ENCODE measurements around the gene KCNG2. TPM values are rescaled to one million over a fixed set of nuclear protein-coding genes. Genes with fewer than 3 reads are reported as not detected.

The KCNG2 gene
- total RNA-seq, 3 donors from 2014 or later (not counting 1 experiment from before 2014, with no cell fraction given) = not detected

GRCh38 chr18:79754022-79754761 lies 43.5 kb upstream of the KCNG2 start:
- no peak overlapping the region for H3K27ac ChIP-seq (ENCODE audit: low read length)
- Mint-ChIP-seq H3K4me1 (peaks cover 16 to 19% of the 10 kb centered on the region in 2 donors), H3K36me3 (no peaks in the 10 kb centered on the region), H3K27me3 (ENCODE audit: low read depth in 2 of 2) (no peaks in the 10 kb centered on the region), H3K27ac (no peak overlapping the region), H3K9me3 (no peaks in the 10 kb centered on the region), H3K4me3 (no peak overlapping the region)
- no peaks in the 10 kb centered on the region for H3K4me1 ChIP-seq (ENCODE audit: control insufficient read depth, insufficient read depth, low read length)
- 98% methylated on average over 35 of the region's 35 CpGs for WGBS (ENCODE audit: insufficient coverage)
- no peak for DNase-seq
- no peaks in the 10 kb centered on the region for H3K9me3 ChIP-seq (ENCODE audit: control insufficient read depth, insufficient read depth, low read length)
- TF ChIP-seq CTCF (IDR thresholded peaks at IDR 0.05) = no peak
- H3K4me3 ChIP-seq (ENCODE audit: low read length) = no peak overlapping the region
- ATAC-seq = no peak
- intact Hi-C loops (cut with micrococcal nuclease) = no loop called here
- H3K36me3 ChIP-seq (ENCODE audit: control insufficient read depth, insufficient read depth, low read length) = peaks cover 30% of the 10 kb centered on the region
- no peaks in the 10 kb centered on the region for H3K27me3 ChIP-seq (ENCODE audit: control insufficient read depth, insufficient read depth, low read length)

DNA sequence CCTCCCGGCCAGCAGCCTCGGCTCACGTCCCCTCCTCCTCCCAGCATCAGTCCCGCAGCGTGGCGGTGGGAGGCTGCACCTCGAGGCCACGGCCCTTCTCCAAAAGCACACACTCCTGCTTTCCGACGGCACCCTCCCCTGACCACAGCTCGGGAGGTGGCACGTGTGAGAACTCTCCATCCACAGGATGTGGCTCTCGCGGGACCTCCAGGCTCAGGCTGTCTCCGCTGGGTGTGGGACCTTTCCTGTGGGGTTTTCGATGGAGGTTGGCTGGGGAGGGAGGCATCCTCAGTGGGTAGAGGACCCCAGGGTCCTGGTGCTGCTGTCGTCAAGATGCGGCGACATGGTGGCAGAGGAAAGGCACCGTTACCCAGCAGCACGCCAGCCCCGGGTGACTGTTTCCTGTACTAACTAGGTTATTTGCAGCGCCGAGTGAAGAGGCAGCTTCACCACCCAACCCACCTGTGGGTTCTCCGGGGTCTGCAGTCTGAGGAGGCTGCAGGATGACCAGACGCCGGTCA lies 42.8 kb upstream of the KCNG2 start:
- no peak overlapping the region for H3K27ac ChIP-seq (ENCODE audit: low read length)
- H3K27me3 ChIP-seq (ENCODE audit: control insufficient read depth, insufficient read depth, low read length) = no peaks in the 10 kb centered on the region
- H3K9me3 Mint-ChIP-seq = no peaks in the 10 kb centered on the region
- no peak overlapping the region for H3K4me3 Mint-ChIP-seq
- H3K9me3 ChIP-seq (ENCODE audit: control insufficient read depth, insufficient read depth, low read length) = no peaks in the 10 kb centered on the region
- H3K4me1 Mint-ChIP-seq = peaks cover 12 to 13% of the 10 kb centered on the region in 2 donors
- no peak overlapping the region for H3K4me3 ChIP-seq (ENCODE audit: low read length)
- no peaks in the 10 kb centered on the region for H3K4me1 ChIP-seq (ENCODE audit: control insufficient read depth, insufficient read depth, low read length)
- no peak for TF ChIP-seq CTCF (IDR thresholded peaks at IDR 0.05)
- H3K27me3 Mint-ChIP-seq (ENCODE audit: low read depth in 2 of 2) = no peaks in the 10 kb centered on the region
- H3K36me3 ChIP-seq (ENCODE audit: control insufficient read depth, insufficient read depth, low read length) = peaks cover 26% of the 10 kb centered on the region
- H3K27ac Mint-ChIP-seq = no peak overlapping the region
- 95% methylated on average over 27 of the region's 27 CpGs for WGBS (ENCODE audit: insufficient coverage)
- ATAC-seq (no peak), DNase-seq (no peak)
- no peaks in the 10 kb centered on the region for H3K36me3 Mint-ChIP-seq
- intact Hi-C loops (cut with micrococcal nuclease) = no loop called here

GRCh38 chr18:79755496-79756142 lies 42.1 kb upstream of the KCNG2 start:
- DNase-seq = no peak
- Mint-ChIP-seq H3K9me3 (no peaks in the 10 kb centered on the region), H3K27ac (no peak overlapping the region)

More at GRCh38 chr18:79755496-79756142, 42.1 kb upstream of the KCNG2 start:
- Histone ChIP-seq H3K9me3 (ENCODE audit: control insufficient read depth, insufficient read depth, low read length) (no peaks in the 10 kb centered on the region), H3K4me3 (ENCODE audit: low read length) (no peak overlapping the region), H3K27me3 (ENCODE audit: control insufficient read depth, insufficient read depth, low read length) (no peaks in the 10 kb centered on the region), H3K36me3 (ENCODE audit: control insufficient read depth, insufficient read depth, low read length) (peaks cover 26% of the 10 kb centered on the region), H3K4me1 (ENCODE audit: control insufficient read depth, insufficient read depth, low read length) (no peaks in the 10 kb centered on the region), H3K27ac (ENCODE audit: low read length) (no peak overlapping the region)
- no peak overlapping the region for H3K4me3 Mint-ChIP-seq
- no peaks in the 10 kb centered on the region for H3K27me3 Mint-ChIP-seq (ENCODE audit: low read depth in 2 of 2)
- H3K4me1 Mint-ChIP-seq = peaks cover 12 to 16% of the 10 kb centered on the region in 2 donors
- H3K36me3 Mint-ChIP-seq = no peaks in the 10 kb centered on the region
- intact Hi-C loops (cut with micrococcal nuclease) = no loop called here
- ATAC-seq = peak in 1 of 3 donors; percentile 30
- TF ChIP-seq CTCF (IDR thresholded peaks at IDR 0.05) = no peak
- 97% methylated on average over 31 of the region's 31 CpGs for WGBS (ENCODE audit: insufficient coverage)

Measured in natural killer cell (primary cell).